GM12874 (cell line): ENCODE data around the gene STRA6.

Source experiments
- CTCF ChIP-seq: IDR thresholded peaks from 2 replicates; pipeline ENCODE4 v1.5.1; 2011; ENCODE audit warnings: low read depth, mild to moderate bottlenecking, control low read depth, low read length, moderate library complexity; ENCODE audit not compliant: insufficient read depth

Gene STRA6

GRCh38 chr15:74201710-74202420 is 722 bp downstream of the STRA6 start:
- no peak for TF ChIP-seq CTCF

- no peak for TF ChIP-seq CTCF
Measured at GRCh38 chr15:74200871-74201419, 1.6 kb downstream of the STRA6 start.

- no peak for TF ChIP-seq CTCF
Measured at GRCh38 chr15:74200412-74200815, 2.2 kb downstream of the STRA6 start.

GRCh38 chr15:74199297-74199652 is 3.3 kb downstream of the STRA6 start:
- TF ChIP-seq CTCF = no peak

- TF ChIP-seq CTCF = no peak
Measured at GRCh38 chr15:74197176-74197965, 5.2 kb downstream of the STRA6 start.

GRCh38 chr15:74196175-74196574 is 6.4 kb downstream of the STRA6 start:
- TF ChIP-seq CTCF = no peak
